ENCODE results near the gene SOX13. TPM values are rescaled to one million over a fixed set of nuclear protein-coding genes. Genes with fewer than 3 reads are reported as not detected.

Gene SOX13
- polyA plus RNA-seq, 1 experiment: 2.0 TPM

DNA sequence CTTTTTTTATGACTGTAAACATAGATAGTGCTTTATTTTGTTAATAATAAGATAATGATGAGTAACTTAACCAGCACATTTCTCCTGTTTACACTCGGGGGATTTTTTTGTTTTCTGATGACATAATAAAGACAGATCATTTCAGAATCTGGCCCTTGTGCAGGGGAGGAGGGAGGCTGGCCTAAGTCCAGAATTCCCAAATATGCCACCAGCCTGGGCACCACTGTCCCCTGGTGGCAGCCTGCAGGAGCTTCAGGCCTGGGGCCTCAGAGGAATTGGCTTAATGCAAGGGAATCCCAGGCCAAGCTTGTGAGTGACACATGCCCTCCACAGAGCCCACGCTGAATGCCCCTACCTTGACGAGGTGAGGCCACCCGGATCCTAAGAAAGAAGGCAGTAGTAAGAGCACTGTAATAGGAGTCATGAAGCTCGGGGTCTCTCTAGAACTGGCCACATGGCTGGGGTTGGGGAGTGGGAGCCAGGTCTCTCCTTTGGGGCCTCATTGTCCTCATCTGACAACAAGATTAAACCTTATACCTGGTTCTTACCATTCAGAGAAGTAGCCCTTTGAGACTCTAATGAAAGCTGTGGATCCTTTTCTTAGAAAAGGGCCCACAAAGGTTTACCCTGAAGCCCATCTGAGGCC is 54.8 kb downstream of the SOX13 start:
- H3K27ac ChIP-seq (ENCODE audit: low read depth, low read length): no peak overlapping the region
- POLR2A ChIA-PET: interaction anchor here (1.1 to 1.5 kb wide), 5 partner anchors 54 to 267 kb away, joined by 3 to 5 read pairs (median 3); no protein-coding TSS in a partner anchor
- peak; percentile 71 for DNase-seq (ENCODE audit: low read depth, low spot score)

DNA sequence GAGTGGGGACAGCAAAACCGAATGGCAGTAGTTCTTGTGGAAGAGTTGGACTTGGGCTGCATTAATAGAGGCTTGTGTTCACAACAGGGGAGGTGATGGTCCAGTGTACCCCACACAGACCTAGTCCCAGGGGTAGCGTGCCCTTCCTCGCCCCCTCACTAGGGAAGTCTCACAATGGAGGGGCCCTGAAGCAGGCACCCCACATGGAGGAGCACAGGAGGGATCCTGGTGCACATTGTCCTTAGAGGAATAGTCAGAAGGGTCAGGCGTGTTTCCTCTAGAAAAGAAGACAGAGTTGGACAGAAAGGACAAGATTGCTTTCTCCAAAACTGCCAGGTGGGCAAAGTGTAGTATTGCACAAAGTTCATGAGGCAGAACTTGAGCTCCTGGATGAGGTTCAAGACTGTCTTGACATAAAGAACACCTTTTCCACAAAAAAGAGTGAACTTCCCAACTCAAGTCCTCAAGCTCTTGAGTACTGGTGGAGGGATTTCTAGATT is 55.6 kb downstream of the SOX13 start:
- ChIA-PET CTCF (interaction anchor here (0.7 to 11.4 kb wide), 31 partner anchors 8 to 380 kb away, joined by 3 to 479 read pairs (median 4); partner anchors contain the start of genes SNRPE and SOX13), POLR2A (interaction anchor here (1.0 to 1.5 kb wide), 4 partner anchors 258 to 268 kb away, joined by 3 to 5 read pairs (median 3); no protein-coding TSS in a partner anchor)
- H3K27ac ChIP-seq (ENCODE audit: low read depth, low read length): no peak overlapping the region

More for the DNA sequence above, 54.8 kb downstream of the SOX13 start:
- Histone ChIP-seq H3K27me3 (ENCODE audit: control insufficient read depth, insufficient read depth, low read length) (no peaks in the 10 kb centered on the region), H3K4me3 (ENCODE audit: low read depth, low read length) (no peak overlapping the region), H3K9me3 (ENCODE audit: control insufficient read depth, insufficient read depth, low read length) (no peaks in the 10 kb centered on the region; the same call in 1 of the 2 replicates)
- TF ChIP-seq, protein P1, sequence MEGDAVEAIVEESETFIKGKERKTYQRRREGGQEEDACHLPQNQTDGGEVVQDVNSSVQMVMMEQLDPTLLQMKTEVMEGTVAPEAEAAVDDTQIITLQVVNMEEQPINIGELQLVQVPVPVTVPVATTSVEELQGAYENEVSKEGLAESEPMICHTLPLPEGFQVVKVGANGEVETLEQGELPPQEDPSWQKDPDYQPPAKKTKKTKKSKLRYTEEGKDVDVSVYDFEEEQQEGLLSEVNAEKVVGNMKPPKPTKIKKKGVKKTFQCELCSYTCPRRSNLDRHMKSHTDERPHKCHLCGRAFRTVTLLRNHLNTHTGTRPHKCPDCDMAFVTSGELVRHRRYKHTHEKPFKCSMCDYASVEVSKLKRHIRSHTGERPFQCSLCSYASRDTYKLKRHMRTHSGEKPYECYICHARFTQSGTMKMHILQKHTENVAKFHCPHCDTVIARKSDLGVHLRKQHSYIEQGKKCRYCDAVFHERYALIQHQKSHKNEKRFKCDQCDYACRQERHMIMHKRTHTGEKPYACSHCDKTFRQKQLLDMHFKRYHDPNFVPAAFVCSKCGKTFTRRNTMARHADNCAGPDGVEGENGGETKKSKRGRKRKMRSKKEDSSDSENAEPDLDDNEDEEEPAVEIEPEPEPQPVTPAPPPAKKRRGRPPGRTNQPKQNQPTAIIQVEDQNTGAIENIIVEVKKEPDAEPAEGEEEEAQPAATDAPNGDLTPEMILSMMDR (IDR thresholded peaks at IDR 0.05; ENCODE audit: low read depth, low read length): peak; percentile 98
- CTCF ChIA-PET: interaction anchor here (0.5 to 11.4 kb wide), 18 partner anchors 8 to 379 kb away, joined by 3 to 479 read pairs (median 8); partner anchors contain the start of genes SNRPE and SOX13

DNA sequence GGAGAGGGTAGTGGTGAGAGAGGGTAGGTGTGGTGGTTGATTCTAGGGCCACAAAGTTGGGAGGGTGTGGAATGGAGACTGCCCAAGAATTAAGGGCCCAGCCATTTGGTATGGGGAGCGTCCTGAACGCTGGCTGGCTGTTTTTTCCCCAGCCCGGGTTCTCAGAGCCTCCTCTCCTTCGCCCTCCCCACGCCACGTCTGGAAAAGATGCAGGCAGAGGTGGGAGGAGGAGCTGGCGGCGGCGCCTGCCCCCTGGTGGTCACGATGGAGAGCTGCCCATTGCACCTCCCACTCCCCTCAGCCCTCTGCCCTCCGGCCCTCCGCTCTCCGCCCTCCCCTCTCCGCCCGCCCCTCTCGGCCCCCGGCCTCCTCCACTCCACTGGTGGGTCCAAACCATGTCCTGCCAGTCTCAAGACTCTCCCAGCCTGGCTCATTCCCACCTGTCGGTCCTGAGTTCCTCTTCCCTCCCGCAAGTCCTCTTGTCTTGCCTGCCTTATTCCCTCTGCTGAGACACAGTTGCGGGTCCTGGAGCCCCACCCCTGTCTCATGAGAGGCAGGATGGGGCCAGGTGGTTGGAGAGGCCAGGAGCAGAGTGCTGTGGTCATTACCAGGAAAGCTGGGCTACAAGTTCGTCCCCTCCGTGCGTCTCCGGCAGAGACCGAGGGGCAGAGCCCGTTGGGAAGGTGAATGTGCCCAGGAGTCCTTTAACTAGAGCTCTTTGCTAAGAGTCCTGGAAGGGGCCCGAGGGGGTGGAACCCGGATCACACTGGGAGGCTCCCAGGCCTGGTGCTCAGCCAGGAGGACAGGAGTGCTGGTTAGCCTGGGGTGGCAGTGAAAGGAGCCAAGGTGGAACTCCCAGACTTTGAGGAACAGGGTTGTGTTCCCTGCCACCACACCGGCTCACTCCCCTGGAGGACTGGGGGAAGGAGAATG is 56.3 kb downstream of the SOX13 start:
- no peak overlapping the region for H3K4me3 ChIP-seq (ENCODE audit: low read depth, low read length)
- no peaks in the 10 kb centered on the region for H3K27me3 ChIP-seq (ENCODE audit: control insufficient read depth, insufficient read depth, low read length)
- CTCF ChIA-PET: interaction anchor here (0.7 to 11.4 kb wide), 36 partner anchors 9 to 381 kb away, joined by 3 to 479 read pairs (median 4); partner anchors contain the start of genes SNRPE and SOX13
- H3K9me3 ChIP-seq (ENCODE audit: control insufficient read depth, insufficient read depth, low read length): no peaks in the 10 kb centered on the region; the same call in 1 of the 2 replicates
- TF ChIP-seq, protein P1 (IDR thresholded peaks at IDR 0.05; ENCODE audit: low read depth, low read length): peak; percentile 85
- DNase-seq (ENCODE audit: low read depth, low spot score): peak; percentile 32
- POLR2A ChIA-PET: interaction anchor here (0.6 to 1.2 kb wide), 6 partner anchors 55 to 271 kb away, joined by 3 to 5 read pairs (median 3); partner anchors contain the start of gene SOX13
- no peak overlapping the region for H3K27ac ChIP-seq (ENCODE audit: low read depth, low read length)

More for the DNA sequence above, 55.6 kb downstream of the SOX13 start:
- Histone ChIP-seq H3K4me3 (ENCODE audit: low read depth, low read length) (no peak overlapping the region), H3K9me3 (ENCODE audit: control insufficient read depth, insufficient read depth, low read length) (no peaks in the 10 kb centered on the region; the same call in 1 of the 2 replicates), H3K27me3 (ENCODE audit: control insufficient read depth, insufficient read depth, low read length) (no peaks in the 10 kb centered on the region)
- no peak for DNase-seq (ENCODE audit: low read depth, low spot score)
- TF ChIP-seq, protein P1 (IDR thresholded peaks at IDR 0.05; ENCODE audit: low read depth, low read length): no peak

DNA sequence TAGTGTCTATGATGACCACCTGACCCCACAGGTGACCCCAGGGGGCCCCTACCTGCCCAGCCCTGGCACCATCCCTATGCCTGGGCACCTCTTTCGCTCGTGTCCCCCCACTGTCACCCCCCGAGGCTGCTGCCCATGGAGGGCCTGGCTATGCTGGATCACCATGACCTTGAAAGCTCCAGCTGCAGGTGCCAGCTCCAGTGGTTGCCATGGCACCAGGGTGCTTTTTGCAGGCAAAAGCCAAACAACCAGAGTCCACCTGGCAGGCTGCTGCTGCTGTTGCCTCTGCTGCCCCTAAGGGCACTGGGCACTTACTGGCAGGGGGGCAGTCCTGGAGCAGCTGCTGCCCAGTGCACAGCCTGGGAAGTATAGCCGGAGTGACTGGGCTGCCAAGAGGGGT is 57.3 kb downstream of the SOX13 start:
- Histone ChIP-seq H3K27me3 (ENCODE audit: control insufficient read depth, insufficient read depth, low read length) (no peaks in the 10 kb centered on the region), H3K4me3 (ENCODE audit: low read depth, low read length) (no peak overlapping the region), H3K9me3 (ENCODE audit: control insufficient read depth, insufficient read depth, low read length) (no peaks in the 10 kb centered on the region), H3K27ac (ENCODE audit: low read depth, low read length) (peak overlapping the region; percentile 80)
- DNase-seq (ENCODE audit: low read depth, low spot score): no peak
- TF ChIP-seq, protein P1 (IDR thresholded peaks at IDR 0.05; ENCODE audit: low read depth, low read length): no peak
- POLR2A ChIA-PET: interaction anchor here (0.6 to 1.2 kb wide), 2 partner anchors 57 to 259 kb away, joined by 3 to 4 read pairs; partner anchors contain the start of gene SOX13
- CTCF ChIA-PET: interaction anchor here (0.6 to 11.4 kb wide), 7 partner anchors 9 to 264 kb away, joined by 4 to 479 read pairs (median 10); partner anchors contain the start of gene SNRPE
